Left ventricle myocardium superior (tissue), 1 donor: ENCODE results near the gene ERCC6L2. TPM values are rescaled to one million over a fixed set of nuclear protein-coding genes. Genes with fewer than 3 reads are reported as not detected.

ENCODE experiments used
- ATAC-seq: fragments of 200-7000 bp; cut with Tn5 transposase; one replicate; pipeline ENCODE4 v1.9.1; 2020; ENCODE audit warnings: mild to moderate bottlenecking, moderate library complexity
- DNase-seq: peaks from one replicate; pipeline ENCODE4 v3.0.0-alpha.2; 2020
- intact Hi-C: fragments of 100-400 bp; cut with micrococcal nuclease; formaldehyde crosslinking; loops from one replicate; pipeline ENCODE4 v1.11.0; 2022
- total RNA-seq: library from RNA; stranded (reverse); fragmentation: NEBNext Ultra II Directional; extraction: Animal tissue kit (Norgen Biotek cat#: 25700); gene quantifications from one replicate; pipeline ENCODE4 v1.2.1, GENCODE V29; 2021
- donor health status: DM: no; HTN: yes; CAD: no; lungs with severe emphysema.

The ERCC6L2 gene
- total RNA-seq, 1 donor from 2014 or later: 22.9 TPM

DNA sequence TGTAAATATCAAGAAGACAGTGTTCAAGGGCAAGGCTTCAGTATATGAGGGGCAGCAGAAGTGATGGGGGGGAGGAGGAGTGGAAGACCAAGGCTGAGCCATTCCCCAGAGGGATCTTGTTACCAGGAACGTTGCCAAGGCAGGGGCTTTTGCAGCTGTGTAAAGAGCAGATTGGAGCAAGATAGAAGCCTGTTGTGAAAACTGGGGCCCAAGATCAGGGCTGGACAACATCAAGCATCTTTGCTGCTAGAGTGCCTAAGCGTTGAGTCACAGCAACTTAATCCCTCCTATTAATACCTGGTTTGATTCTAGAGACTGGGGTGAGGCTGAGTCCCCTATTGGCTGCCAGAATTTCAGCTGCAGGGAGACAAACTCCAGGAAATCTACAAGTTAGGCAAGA, 18.4 kb upstream of the ERCC6L2 start:
- ATAC-seq (no peak), DNase-seq (no peak)
- intact Hi-C loops: no loop called here

DNA sequence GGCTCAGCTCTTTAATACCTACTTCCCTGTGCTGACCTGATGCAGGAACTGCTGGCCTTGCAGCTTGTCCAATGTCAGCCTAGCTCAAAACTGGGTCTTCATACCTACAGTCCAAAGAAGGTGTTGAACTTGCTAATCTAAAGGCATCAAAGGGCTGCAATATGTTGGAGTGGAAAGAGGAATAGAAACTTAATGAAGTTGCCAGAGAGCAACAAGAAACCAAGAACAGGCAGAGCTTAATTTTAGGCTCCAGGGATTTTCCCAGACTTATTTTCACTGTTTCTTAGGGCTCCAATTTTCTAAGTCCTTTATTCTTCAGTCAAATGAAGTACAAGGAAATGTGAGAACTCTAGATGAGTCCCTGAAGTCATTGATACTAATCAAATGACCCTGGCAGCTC, 17.6 kb upstream of the ERCC6L2 start:
- DNase-seq: no peak
- intact Hi-C loops: no loop called here
- no peak for ATAC-seq

DNA sequence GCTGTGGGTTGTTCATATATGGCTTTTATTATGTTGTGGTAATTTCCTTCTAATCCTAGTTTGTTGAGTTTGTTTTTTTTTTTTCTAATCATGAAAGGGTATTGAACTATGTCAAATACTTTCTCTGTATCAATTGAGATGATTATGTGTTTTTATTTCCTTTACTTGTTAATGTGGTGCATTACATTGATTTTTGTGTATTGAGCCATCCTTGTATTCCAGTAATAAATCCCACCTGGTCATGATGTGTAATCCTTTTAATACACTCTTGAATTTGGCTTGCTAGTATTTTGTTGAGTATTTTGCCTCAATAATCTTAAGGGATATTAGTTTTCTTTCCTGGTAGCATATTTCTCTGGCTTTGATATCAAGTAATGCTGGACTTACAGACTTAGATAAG, 13.1 kb upstream of the ERCC6L2 start:
- intact Hi-C loops: no loop called here

DNA sequence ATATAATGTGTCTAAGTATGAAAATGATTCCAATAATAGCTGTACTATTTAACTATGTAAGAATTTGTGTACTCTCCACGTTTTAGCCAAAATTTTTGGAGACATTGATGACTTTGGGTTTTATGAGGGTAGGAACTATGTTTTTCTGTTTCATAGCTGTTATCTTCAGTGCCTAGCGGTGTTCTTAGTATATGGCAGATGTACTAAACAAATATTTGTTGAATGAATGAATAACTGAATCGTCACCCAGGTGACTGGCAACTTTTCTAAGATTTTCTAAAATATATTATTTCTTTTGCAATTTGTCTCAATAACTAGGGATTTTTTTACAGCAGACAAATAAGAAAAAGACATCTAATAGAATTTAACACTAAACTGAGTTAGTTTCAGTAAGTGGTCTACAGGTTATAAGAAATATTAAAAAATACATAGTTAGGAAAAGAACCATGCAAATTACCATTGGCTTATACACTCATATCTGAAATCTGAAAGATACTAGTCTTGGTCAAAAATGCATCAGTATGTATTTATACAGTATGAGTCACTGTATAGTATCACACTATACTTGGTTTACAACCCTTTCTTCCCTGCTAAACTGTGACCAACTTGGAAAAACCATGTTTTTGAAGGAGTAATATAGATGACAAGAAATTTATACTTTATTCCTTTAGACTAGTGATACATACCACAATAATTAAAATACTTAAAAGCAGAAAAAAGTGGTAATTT, 10.5 kb upstream of the ERCC6L2 start:
- ATAC-seq (no peak), DNase-seq (no peak)
- intact Hi-C loops: no loop called here

More for the DNA sequence above, 13.1 kb upstream of the ERCC6L2 start:
- DNase-seq: no peak
- ATAC-seq: no peak

DNA sequence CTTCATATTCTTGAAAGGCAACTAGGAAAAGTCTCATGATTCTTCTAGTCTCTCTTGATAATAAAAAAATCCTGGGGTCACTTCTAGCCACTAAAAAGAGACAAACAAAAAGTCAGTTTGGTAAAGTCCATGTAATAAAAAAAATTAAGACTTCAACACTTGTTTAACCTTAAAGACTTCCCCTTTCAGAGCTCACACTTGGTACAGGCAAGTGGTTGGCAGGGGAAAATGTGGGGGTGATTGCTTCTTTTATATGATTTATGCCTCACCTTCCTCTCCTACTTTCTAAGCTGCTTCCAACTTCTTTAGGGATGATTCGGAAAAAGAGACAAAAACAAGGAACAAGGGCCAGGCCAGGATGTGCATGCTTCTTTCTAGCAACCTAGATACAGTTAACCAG, 5.1 kb upstream of the ERCC6L2 start:
- no peak for ATAC-seq
- intact Hi-C loops: no loop called here
- DNase-seq: no peak

DNA sequence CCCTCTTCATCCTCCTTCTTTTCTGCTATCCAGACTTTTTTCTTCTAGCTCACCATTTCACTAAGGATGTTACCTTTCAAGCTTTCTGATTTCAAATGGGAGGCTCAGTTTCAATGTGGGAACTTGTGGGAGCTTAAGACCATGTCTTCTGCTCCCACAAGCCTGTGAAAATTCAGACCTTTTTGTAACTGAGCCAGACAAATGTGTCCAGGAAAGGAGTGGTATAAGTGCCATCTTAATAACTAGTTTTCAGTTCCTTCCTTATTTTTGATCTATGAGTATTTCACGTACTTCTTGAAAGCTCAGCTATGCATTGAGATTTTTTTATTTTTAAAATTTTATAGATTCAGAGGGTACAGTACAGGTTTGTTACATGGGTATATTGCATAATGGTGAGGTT, 4.6 kb upstream of the ERCC6L2 start:
- no peak for ATAC-seq
- intact Hi-C loops: no loop called here
- DNase-seq: no peak

DNA sequence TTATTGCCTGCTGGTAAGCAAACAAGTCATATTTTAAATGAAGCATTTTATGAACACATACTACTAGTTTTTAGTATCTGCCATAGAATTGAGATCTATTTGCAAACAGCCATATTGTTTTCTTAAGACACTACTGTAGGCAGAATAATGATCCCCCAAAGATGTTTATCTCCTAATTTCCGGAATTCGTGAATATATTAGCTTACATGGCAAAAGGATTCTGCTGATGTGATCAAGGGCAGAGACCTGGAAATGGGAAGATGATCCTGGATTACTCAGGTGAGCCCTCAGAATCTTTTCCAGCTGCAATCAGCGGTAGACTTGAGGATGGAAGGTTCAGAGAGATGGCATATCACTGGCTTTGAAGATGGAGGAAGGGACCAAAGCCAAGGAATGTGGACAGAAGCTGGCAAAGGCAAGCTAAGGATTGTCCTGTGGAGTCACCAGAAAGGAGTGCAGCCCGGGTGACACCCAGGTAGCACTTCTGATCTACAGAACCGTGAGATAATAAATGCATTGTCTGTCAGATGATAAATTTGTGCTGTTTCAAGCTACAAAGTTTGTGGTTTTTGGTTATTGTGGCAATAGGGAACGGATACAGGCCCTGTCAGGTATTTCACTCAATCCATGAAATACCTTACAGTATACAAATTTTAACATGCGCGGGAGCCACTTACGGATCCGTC, 1.0 kb upstream of the ERCC6L2 start:
- DNase-seq: no peak
- intact Hi-C loops: no loop called here
- ATAC-seq: no peak

DNA sequence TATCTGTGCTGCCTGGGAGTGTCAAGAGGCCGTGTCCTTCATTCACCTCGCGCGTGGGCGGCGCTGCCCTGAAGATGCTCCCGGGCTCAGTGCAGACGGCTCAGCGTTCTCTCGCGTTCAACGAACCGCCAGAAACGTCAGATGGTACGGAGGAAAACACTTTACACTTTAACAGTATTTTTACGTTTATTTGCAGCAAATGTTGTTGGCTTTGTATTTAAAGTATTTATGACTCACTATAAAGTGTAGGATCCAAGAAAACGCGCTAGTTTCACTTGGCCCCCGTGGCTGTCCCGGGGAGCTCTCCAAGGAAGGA, 544 bp upstream of the ERCC6L2 start:
- intact Hi-C loops: no loop called here
- peak; percentile 65 for ATAC-seq
- DNase-seq: peak; percentile 77

DNA sequence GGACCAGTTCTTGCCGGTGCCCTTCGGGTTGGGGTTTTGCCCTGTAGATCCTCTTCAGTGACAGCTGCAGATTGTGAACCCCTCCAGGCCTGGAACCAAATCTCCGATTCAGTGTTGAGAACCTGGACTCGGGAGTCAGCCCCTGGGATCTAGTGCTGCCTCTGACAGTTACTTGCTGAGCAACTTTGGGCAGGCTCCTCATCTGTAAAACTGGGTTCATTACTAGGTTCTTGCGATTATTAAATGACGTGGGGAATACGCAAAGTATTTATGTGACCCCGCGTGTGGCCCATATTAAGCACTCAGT, 600 bp downstream of the ERCC6L2 start:
- intact Hi-C loops: no loop called here
- DNase-seq (no peak), ATAC-seq (no peak)

DNA sequence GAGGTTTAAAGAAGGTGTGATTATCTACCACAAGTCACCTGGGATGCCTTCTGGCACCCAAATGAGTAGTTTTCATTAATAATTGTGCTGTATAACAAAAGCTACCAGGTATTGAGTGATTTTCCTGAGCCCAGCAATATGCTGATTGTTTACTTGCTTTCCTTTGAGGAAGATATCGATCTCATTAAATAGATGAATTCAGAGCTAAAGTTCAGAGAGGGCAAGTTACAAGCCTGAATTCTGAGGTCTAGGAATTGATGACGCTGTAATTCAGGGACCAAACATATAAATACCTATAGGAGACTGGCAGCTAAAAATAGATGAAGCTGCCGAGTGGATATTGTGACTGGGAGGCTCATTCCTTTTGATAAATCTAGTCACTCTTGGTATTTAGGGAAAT, 1.1 kb downstream of the ERCC6L2 start:
- intact Hi-C loops: no loop called here
- DNase-seq (no peak), ATAC-seq (no peak)

DNA sequence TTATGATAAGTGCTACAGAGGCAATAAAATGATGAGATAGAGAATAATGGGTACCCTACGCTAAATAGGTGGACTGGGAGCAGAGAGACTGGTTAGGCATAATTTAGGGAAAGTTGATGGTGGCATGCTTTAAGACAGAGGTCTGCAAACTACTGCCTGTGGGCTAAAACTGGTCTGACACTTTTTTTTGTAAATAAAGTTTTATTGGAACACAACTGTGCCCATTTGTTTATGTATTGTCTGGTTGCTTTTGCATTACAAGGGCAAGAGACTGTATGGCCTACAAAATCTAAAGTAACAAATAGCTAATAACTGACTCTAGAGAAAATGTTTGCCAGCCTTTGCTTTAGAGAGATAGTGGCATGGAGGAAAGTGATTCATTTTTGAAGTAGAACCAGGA, 2.5 kb downstream of the ERCC6L2 start:
- ATAC-seq (no peak), DNase-seq (no peak)
- intact Hi-C loops: no loop called here

DNA sequence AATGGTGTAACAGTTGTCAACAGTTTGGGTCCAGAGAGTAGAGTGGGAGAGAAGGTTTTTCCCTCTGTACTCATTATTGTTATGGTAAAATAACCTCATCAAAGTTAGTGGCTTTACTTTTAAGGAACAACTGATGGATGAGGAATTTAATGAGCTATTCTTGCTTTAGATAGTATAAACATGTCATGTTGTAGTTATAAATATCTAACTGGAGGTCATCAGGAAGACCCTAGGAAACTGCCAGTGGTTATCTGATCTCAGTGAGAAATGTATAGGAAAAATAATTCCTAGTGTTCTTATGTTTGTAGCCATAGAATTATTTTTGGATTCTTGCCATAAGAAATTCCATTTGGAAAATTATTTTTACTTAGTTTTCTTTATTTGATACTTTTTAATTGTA, 4.1 kb downstream of the ERCC6L2 start:
- DNase-seq: no peak

DNA sequence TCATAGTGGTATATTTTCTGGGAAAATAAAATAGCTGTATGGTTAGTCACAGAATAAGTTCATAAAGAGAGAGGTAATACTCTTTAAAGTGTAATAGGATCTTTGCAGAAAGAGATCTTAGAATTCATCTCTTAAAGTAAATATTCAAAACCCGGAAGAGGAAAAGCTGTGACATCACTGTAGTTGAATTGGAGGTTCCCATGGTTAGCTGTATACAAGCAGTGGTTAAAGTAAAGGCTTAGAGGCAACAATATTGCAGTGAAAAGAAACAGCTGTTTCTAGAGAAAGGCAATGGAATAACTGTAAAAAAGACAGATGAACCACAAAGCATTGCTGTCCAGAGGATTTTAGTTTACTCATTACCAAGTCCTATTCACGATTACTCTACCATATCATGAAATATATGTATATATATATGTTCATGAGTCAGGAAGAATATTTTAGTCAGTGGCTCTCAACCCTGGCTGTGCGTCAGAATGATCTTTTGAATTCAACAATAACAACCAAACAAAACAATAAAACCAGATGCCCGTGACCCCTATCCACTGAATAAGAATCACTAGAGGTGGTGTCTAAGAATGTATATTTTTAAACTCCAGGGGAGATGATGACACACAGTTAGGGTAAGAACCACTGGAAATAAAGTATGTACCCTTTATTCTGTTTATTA, 4.7 kb downstream of the ERCC6L2 start:
- DNase-seq (no peak), ATAC-seq (no peak)
- intact Hi-C loops: no loop called here

More for the DNA sequence above, 4.1 kb downstream of the ERCC6L2 start:
- ATAC-seq: no peak
- intact Hi-C loops: no loop called here

DNA sequence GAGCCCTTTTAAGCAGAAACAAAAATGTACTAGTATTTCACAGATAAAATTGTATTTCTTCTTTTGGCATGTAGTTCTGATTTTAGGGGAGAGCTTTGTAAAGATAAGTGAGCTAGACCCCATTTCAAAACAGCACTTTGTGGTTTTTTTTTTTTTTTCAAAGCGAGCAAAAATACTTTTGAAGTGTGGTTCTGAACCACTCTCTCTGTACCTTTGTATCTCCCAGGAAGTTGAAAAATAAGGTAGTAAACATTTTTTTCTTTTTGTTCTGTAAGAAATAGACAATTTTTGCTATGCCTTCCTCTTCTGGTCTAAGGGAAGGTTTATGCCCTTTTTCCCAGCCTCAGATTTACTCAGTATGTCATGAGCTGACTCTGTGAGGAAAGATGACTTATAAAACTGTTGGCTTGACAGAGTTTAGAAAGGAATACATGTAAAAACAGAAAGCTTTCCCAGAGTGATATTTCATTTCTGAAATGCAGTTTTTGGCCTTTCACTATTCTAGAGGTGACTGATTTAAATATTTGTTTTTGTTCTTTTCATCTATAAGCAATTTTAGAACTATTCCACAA, 12.5 kb downstream of the ERCC6L2 start:
- no peak for ATAC-seq
- DNase-seq: no peak
- intact Hi-C loops: no loop called here

DNA sequence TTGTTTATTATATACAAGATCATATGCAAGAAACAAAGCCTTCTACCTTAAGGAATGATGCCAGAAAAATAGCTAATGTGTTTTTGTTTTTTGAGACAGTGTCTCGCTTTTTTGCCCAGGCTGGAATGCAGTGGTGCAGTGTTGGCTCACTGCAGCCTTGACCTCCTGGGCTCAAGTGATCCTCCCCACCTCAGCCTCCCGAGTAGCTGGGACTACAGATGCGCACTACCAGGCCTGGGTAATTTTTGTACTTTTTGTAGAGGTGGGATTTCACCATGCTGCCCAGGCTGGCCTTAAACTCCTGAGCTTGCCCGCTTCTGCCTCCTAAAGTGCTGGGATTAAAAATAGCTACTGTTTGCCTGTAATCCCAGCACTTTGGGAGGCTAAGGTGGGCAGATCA, 15.1 kb downstream of the ERCC6L2 start:
- no peak for ATAC-seq
- intact Hi-C loops: no loop called here
- no peak for DNase-seq

DNA sequence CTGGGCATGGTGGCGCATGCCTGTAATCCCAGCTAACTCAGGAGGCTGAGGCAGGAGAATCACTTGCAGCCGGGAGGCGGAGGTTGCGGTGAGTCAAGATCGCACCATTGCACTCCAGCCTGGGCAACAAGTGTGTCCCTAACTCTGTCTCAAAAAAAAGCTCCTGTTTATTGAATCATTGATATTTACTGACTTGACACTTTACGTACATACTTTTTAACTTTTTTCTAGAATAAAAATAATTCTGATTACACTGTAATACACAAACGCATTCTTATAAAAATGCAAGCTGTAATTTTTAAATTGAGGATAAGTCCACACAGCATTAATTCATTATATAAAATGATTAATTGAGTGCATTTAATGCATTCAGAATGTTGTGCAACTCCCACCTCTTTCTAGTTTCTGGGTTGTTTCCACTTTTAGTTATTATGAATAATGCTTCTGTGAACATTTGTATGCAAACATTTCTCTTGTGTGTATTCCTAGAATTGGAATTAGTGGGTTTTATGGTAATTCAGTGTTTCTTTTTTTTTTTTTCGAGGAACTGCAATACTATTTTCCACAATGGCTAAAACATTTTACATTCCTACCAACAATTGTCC, 15.7 kb downstream of the ERCC6L2 start:
- ATAC-seq: no peak
- DNase-seq: no peak
- intact Hi-C loops: no loop called here

DNA sequence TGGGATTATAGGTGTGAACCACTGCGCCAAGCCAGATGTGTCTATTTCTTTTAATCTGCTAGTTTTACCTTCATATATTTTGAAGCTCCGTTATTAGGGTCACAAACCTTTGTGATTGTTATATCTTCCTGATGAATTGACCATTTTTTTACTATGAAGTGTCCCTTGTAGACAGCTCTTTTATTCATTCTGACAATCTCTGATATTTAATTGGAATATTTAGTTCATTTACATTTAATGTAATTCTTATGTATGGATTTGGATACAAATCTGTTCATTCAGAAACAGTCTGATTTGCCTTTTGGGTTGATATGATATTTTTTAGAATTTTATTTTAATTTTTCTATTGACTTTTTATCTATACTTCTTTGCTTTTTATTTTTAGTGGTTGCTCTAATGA, 17.2 kb downstream of the ERCC6L2 start:
- intact Hi-C loops: no loop called here
- DNase-seq (no peak), ATAC-seq (no peak)

DNA sequence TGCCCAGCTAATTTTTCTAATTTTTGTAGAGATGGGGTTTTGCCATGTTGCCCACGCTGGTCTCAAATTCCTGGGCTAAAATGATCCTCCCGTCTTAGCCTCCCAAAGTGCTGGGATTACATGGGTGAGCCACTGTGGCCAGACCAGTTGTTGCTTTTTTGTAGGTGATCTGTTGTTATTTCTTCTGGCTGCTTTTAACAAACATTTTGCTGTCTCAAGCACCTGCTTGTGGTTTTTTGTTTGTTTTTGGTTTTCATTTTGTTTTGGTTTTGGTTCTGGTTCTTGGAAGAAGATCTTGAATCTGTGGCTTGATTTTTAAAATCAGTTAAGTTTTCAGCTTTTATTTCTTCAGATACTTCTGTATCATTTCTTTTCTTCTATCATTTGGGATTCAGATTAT, 21.1 kb downstream of the ERCC6L2 start:
- intact Hi-C loops: no loop called here
- DNase-seq: no peak
- ATAC-seq: no peak

DNA sequence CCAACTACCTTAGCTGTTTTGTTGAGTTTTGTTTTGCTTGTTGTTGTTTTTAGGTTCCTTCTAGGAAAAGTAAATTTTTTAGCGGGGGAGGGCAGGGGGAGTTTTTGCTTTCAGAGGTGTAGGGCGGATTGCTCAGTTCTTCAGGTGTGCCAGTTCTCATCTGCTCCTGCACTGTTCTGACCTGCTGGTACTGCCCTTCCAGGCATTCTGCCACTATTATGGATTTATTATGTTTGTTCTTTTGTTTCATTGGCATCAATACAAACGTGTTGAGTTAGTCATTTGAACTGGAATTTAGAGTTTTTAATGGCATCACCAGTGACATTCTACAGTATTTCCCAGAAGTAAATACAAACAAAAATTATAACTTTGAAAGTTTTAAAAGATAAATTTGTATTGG, 26.0 kb downstream of the ERCC6L2 start:
- DNase-seq (no peak), ATAC-seq (no peak)
- intact Hi-C loops: no loop called here

DNA sequence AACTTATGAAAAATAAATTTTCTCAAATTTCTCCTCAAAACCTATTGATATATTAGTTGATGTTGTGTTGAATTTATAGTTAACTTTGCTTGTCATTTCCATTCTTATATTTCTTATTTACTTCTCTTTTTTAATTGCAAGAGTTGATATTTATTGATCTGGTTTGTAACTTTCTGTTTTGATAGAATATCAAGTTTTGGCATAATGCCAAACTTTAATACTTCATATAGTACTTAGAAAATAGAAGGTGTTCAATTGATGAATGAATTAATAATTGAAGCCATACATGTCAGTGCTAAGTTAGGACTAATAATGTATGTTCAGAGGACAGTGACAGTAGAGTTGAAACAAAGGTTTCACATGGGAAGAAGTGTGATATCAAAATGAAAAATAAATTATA, 27.9 kb downstream of the ERCC6L2 start:
- ATAC-seq (no peak), DNase-seq (no peak)
- intact Hi-C loops: no loop called here
